ENCODE results near the gene EGF.
"Not testable (repeated sequence)": the region's sequence is repeated elsewhere in the genome, so short reads cannot be mapped to it uniquely, and the experiment has no call there.

EGF gene

DNA sequence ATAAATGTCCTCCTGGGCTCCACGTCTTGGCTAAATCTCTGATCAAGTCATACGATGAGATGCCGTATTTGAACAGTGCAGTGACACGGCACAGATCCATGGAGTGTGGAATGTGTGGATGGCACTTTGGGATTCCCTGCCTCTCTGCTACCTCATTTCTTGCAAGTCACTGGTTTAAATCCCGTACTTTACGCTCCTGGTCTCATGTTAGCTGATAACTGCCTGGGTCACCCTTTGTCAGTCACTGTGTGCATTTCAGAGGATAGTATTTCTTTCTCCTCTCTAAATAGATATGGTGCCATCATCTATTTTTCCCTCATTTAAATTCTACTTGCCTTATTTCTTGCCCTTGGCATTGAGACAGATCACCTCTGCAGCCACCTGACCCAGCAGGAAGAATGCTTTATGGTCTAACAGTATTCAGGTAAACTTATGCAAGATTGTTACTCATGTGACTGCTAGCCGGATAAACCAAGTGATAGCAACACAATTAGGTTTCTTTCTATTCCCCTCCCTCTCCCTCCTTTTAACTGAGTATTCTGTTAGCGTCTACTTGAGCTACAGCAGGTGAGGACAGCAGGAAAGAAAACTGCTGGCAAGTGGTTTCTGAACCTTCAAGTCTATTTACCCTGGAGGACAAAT lies 2.8 kb downstream of the EGF start:
- DNase-seq, result no peak

DNA sequence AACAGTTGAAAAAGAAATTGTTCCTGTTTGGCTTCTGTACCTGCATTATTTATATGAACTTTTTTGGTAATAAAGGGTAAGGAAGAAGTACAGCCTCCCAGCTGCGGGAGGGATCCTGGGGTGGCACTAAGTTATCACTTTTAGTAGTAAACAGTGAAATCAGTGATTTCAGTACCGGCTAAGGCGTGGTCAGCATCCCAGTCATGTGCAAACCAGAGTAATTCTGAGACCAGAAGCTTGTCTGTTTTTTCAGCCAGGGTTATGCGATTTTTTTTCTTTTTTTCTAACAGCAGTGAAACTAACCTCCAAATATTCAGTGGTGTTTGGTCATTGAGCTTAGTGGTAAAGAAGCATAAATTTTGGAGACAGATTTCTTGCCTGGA lies 3.3 kb downstream of the EGF start:
- DNase-seq, result no peak

DNA sequence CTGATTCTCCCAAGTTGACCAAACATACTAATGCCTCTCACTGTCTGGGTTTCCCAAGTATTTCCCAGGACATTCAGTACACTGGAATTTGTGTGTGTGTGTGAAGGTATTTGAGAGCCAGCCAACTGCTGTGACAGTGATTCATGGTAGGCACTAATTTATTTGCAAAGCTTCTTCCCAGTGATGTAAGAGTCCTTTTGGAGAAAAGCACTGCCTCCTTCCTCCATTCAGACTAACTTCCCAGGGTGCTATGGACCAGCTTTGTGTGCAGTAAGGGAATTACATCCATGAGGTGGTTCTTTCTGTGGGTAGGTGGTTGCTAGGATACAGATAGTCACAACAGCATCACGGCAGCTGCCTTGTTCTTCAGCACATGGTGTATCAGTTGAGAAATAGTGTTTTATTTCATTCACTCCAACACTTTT lies 8.7 kb downstream of the EGF start:
- DNase-seq, result no peak

DNA sequence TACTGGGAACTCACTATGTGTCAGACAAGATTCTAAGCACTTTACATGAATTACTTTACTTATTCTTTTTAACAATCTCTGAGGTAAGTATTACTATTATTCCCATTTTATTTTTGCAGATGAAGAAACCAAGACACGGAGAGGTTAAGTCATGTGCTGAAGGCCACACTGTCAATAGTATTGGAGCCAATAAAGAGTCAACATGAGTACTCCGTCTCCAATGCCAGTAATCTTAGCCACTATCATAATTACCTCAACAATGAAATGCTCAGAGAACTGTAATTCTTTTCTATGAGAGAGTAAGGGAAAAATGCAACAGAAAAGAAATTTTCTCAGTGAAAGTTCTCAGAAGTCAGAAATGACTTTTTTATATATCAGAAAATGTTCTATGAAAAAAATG lies 12.7 kb downstream of the EGF start:
- no peak for DNase-seq

DNA sequence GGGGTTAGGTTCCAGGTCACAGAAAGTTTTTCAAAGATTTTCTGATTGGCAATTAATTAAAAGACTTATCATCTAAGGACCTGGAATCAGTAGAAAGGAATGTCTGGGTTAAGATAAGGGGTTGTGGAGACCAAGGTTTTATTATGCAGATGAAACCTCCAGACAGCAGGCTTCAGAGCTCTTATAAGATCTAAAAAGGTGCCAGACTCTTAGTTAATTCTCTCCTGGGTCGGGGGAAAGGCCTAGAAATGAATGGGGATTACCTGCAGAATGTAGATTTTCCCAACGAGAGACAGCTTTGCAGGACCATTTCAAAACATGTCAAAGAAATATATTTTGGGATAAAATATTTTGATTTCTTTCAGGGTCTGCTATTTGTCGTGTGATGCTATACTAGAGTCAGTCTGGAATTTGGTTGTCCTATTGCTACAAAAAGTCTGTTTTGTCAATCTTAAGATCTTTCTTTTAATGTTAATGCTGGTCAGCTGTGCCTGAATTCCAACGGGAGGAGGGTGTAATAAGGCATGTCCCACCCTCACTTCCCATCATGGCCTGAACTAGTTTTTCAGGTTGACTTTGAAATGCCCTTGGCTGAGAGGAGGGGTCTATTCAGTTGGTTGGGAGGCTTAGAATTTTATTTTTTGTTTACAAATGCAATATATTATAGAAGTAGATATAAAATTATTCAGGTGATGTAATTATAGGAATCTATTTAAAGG lies 15.8 kb downstream of the EGF start:
- no peak for DNase-seq

DNA sequence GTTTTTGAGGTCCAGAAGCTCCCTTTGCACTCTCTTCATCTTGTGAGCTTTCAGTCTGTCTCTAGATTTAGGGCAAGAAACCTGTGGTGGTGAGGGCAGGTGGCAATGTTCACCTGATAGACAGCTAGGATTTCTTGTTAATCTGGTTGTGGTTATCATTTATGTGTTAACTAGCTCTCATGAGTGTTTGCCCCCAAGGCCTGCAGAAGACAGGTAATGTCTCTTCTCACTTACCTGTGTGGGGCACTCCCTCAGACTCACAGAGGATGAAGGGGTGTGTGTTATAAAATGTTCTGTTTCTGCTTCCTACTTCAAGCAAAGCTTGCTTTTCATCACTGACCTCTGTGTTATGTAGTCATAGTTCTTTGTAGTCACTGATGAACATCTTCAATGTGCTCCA lies 17.8 kb downstream of the EGF start:
- DNase-seq, result no peak

DNA sequence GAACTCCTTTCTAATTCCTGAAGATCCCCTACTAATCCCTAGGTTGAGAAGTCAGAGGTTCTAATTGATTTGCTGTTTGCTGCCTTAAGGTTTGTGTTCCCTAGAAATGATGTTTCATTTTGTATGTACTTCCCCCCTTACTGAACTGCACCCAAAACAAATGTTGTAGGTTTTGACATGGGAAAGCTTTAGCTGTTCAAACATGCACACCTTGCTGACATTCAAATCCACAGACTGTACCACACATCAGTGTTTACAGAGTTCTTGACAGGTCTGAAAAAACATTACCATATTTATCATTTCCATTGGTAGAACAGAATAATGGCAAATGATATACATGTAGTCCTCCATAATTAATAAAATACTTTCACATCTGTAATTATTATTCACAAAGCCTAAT lies 18.2 kb downstream of the EGF start:
- no peak for DNase-seq

DNA sequence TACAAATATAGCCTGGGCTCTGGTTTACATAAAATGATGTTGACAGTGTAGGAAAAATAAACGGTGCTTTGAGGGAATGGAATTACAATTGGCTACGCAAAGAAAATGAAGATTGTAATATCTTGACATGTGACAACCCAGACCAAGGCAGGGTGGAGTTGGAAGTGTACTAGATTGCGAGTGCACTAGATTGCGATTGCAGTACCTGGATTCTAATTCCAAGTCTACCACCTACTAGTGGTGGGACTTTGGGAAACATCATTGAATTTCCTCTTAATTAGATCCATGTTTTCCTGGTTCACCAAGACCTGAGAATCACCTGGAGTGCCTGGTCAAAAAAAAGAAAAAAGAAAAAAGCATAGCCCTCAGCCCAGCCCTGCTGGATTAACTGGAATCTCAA lies 18.6 kb downstream of the EGF start:
- DNase-seq, result no peak

DNA sequence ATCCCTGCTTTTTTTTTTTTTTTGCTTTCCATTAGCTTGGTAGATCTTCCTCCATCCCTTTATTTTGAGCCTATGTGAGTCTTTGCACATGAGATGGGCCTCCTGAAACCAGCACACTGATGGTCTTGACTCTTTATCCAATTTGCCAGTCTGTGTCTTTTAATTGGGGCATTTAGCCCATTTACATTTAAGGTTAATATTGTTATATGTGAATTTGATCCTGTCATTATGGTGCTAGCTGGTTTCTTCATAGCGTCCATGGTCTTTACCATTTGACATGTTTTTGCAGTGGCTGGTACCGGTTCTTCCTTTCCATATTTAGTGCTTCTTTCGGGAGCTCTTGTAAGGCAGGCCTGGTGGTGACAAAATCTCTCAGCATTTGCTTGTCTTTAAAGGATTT lies 24.7 kb downstream of the EGF start:
- DNase-seq, result not testable (repeated sequence)

DNA sequence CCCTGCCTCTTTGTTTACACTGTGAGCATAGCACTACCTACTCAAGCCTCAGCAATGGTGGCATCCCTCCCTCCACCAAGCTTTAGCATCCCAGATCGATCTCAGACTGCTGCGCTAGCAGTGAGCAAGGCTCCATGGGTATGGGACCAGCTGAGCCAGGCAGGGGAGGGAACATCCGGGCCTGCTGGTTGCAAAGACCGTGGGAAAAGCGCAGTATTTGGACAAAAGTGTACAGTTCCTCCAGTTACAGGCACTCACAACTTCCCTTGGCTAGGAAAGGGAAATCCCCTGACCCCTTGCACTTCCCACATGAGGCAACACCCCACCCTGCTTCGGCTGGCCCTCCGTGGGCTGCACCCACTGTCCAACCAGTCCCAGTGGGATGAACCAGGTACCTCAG lies 26.5 kb downstream of the EGF start:
- no peak for DNase-seq

DNA sequence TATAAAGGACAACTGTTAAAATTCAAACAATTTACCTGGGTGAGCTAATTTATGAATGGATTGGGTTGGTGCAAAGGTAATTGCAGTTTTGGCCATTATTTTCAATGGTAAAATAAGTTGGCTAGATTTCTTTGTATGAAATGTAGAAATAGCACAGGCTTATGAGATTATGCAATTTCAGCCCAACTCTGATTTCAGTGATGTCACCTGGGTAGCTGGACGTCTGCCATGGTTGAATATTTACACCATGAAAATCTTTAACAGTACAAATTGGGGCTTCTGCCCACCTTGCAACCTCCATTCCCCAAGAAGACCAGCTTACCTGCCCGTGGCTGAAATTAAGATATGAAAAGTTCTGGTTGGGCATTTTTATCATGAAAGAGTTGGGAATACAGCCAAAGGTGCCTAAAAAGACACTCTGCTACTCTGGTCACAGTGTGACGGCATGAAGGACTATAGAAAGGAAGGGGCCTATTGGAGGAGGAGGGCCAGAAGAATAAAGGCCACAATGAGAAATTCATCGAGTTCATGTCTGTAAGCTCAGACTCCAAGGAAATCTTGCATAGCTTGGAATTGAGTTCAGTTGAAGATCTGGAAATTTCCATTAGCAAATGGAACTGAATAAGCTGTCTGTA lies 29.7 kb downstream of the EGF start:
- DNase-seq, result no peak

DNA sequence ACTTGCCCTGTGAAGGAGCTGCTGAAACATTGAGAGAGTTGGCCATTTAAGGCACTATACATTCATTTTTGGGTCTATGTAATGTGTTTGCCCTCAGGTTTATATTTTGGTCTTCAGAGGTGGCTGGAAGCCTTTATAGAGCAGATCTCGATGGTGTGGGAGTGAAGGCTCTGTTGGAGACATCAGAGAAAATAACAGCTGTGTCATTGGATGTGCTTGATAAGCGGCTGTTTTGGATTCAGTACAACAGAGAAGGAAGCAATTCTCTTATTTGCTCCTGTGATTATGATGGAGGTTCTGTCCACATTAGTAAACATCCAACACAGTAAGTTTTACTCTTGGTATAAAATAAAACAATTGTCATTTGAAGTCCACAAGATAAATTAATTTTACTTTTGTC lies 31.1 kb downstream of the EGF start:
- DNase-seq, result no peak

DNA sequence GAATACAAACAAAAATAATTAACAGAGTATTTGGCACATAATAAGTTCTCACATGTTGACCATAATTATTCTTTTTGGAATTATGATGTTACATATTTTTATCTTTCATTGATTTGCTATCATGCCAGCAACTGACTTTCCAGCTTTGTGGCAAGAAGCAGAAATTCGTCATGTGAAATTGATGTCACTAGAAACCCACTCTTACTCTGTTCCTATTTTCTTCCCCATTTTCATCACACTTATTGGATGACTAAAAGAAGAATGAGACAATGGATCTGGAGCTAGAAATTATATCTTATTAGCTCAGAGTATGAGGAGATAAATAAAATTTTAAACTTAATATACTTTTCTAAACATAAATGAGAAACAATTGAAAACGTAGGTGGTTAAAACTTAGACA lies 31.9 kb downstream of the EGF start:
- DNase-seq, result no peak

DNA sequence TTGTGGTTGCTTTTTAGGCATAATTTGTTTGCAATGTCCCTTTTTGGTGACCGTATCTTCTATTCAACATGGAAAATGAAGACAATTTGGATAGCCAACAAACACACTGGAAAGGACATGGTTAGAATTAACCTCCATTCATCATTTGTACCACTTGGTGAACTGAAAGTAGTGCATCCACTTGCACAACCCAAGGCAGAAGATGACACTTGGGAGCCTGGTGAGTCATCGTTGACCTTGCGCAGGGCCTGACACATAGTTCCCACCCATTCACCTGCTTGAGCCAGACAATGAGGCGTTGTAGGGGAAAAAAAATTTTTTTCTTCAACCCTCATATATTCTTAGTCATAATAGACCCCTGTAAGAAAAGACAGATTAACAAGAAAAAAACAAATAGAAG lies 32.4 kb downstream of the EGF start:
- no peak for DNase-seq

DNA sequence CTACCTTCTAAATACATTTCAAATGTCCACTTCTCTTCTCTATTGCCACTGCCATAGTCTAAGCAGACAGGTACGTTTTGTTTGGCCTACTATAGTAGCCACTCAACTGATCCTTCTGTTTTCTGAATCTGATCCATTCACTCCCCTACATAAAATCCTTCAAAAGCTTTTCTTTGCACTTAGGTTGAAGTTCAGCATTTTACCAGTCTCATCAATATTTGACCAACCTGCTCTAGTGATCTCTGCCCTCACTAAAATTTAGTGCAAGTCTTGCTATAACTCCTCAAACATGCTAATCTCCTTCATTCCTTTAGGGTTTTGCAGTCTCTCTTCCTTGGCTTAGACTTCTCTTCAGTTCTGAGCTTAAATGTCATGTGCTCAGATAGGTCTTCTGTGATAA lies 33.4 kb downstream of the EGF start:
- no peak for DNase-seq

DNA sequence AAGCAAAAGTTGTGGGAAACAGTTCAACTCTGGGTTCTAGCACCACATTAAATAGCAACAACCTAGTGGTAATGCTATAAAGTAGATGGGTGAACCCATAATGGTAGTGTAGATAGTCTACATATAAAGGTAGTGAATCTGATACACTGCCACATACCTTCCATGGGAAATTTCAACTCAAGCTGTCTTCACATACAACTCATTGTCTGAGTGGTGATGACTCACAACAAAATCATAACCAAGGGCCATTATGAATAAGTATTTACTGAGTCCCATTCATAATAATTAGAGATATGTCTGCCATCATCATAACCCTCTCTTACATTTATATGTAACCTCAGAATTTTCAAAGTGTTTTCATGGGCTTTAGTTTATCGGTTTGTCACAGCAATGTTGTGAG lies 34.8 kb downstream of the EGF start:
- DNase-seq, result no peak

DNA sequence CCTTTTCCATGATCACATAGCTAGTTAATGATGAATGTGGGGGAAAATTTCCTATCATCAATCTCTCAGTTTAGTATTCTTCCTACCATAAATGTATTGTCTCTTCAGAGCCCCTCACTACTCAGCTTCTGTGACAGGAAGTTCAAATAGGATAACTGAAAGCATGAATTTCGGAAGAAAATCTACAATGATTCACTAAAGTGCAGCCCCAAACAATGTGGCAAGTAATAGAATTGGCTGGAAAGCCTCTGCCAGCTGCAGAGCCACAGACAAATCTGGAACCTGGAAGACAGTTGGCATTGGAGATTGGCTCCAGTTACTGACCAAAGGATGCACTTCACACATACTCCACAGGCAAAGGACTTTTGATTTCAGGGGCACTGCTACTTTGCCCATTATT lies 35.2 kb downstream of the EGF start:
- DNase-seq, result no peak

DNA sequence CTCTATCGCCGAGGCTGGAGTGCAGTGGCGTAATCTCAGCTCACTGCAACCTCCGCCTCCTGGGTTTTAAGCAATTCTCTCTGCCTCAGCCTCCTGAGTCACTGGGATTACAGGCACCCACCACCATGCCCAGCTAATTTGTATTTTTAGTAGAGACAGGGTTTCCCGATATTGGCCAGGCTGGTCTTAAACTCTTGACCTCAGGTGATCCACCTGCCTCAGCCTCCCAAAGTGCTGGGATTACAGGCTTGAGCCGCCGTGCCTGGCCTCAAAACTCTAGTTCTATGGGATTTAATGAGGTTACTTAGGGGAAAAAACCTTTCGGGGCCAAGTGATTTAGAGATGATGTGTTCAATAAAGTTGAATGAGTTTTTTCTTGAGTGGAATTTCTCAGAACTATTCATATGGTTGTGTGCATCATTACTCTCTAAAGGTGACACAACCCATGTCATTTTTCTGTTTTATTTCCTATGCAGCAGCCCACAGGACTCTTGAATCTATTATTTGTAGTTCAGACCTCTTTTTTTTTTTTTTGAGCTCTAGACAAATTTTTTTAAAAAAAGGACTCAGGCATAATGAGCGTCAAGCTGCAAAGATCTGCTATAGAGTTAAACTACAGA lies 36.5 kb downstream of the EGF start:
- DNase-seq, result not testable (repeated sequence)

DNA sequence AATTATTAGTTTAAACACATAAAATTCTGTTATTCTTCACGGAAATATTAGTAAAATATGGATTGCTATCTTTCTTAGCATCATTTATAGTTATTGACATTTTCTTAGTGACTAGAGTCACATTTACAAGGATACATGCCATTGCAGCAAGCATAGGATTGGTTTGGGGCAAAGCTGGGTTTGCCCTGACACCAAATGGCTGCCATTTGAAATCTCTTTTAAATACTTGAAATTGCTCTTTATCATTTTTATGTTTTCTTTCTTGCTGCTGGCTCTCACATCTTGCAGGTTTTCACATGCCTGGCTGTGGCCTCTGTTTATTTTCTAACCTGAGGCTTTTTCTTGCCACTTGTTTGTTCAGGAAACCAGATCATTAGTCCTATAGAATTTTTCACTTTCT lies 39.9 kb downstream of the EGF start:
- DNase-seq, result no peak

DNA sequence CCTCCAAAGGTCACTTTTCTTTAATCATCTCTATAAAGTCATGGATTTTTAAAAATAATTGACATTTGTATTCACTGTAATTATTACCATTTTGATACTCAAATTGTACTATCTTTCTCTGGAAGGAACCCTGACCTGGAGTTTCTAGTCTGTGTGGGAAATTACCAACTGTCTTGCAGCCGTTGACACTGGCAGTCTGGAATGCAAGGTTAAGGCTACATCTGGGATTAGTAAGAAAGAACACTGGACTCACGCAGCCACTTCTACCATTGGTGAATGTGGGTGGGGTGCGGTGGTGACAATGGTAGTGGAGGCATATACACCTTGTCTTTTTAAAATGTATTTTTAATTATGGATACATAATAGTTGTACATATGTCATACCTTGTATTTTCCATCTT lies 40.9 kb downstream of the EGF start:
- no peak for DNase-seq

DNA sequence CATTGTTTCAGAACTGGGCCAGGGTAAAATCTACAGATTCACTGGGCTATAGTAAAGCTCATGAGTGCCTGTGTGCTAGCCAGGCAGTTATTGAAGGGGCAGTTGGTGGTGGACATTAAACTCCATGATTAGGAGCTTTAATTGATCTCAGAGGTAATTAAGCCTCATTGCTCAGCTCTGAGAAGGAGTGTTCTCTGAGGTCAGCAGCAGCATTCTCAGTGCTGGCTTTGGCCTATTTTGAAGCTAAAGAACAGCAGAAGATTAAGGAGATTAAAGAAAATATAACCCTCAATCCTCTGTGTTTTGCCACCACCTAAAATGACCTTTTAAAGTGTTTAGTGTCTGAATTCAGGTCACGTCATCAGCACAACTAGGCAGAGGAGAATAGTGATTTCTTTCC lies 42.5 kb downstream of the EGF start:
- DNase-seq, result no peak

DNA sequence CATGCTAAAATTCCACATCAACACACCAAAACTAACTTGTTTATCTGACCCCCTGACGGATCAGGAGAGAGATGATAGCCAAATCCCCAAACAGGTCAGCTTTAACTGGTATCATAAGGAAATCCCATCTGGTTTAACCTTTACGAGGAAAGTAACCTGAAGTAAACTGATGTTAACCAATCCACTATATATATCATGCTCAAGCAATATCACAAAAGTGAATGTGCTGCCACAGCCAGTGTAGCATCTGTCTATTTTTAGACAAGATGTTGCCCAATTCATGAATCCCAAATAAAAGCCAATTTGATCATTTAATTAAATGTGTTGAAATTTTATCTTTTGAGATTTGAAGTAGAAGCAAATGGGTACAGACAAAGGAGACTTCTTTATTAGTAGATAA lies 44.5 kb downstream of the EGF start:
- DNase-seq, result no peak

DNA sequence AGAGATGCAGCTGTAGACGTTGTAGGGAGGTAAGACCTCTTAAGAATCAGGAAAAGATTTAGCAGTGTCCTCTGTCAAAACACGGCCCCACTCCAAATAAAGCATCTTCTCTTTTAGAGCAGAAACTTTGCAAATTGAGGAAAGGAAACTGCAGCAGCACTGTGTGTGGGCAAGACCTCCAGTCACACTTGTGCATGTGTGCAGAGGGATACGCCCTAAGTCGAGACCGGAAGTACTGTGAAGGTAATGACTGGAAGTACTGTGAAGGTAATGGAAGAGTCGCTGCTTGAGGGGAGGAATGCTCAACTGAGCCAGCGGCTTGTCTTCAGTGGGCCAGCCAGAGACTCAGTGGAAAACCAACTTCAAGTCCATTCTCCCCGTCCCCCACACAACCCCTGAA lies 46.5 kb downstream of the EGF start:
- no peak for DNase-seq

DNA sequence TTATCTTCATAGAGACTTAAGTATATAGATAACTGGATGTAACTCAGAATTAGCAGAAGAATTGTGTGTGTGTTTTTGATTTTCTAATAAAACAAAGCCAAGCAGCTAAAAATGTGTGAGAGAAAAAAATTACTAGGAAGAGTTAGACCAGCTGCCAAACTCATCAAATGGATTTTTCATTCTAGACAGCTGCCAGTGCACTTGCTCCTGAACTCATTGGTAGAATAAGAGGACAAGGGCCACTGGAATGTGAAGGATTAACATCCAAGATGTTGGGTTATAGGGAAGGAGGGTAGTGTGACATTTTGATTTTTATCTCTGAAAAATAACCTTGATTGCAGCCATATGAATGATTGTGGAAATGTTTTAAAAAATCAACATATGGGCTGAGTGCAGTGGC lies 49.7 kb downstream of the EGF start:
- no peak for DNase-seq
